ENCODE data around the gene TRAPPC2.

Gene TRAPPC2

GRCh38 chrX:13721819-13722519 is 12.5 kb downstream of the TRAPPC2 start:
- H3K4me3 ChIP-seq (ENCODE audit: insufficient read depth, low read depth, low read length), result no peak overlapping the region
- no peaks in the 10 kb centered on the region for H3K36me3 ChIP-seq (ENCODE audit: control insufficient read depth, insufficient read depth, low read length)
- WGBS, 2 experiments, result 92 to 100% methylated on average over 3 to 7 of the region's 7 CpGs
- H3K4me1 ChIP-seq (ENCODE audit: control insufficient read depth, insufficient read depth, low read length), result no peaks in the 10 kb centered on the region
- no peak overlapping the region for H3K27ac ChIP-seq (ENCODE audit: insufficient read depth, low read depth, low read length, poor library complexity, severe bottlenecking)
- no peaks in the 10 kb centered on the region for H3K9me3 ChIP-seq (ENCODE audit: control insufficient read depth, low read length)
- no peaks in the 10 kb centered on the region for H3K27me3 ChIP-seq (ENCODE audit: control insufficient read depth, insufficient read depth, low read length, poor library complexity, severe bottlenecking)

- Histone ChIP-seq H3K27me3 (ENCODE audit: control insufficient read depth, insufficient read depth, low read length, poor library complexity, severe bottlenecking) (no peaks in the 10 kb centered on the region), H3K9me3 (ENCODE audit: control insufficient read depth, low read length) (no peaks in the 10 kb centered on the region), H3K4me3 (ENCODE audit: insufficient read depth, low read depth, low read length) (no peak overlapping the region), H3K36me3 (ENCODE audit: control insufficient read depth, insufficient read depth, low read length) (no peaks in the 10 kb centered on the region), H3K4me1 (ENCODE audit: control insufficient read depth, insufficient read depth, low read length) (no peaks in the 10 kb centered on the region), H3K27ac (ENCODE audit: insufficient read depth, low read depth, low read length, poor library complexity, severe bottlenecking) (no peak overlapping the region)
- 95 to 100% methylated on average over 4 of the region's 4 CpGs for WGBS, 2 experiments
Observed at GRCh38 chrX:13721371-13721770, 13.0 kb downstream of the TRAPPC2 start.

- H3K4me1 ChIP-seq (ENCODE audit: control insufficient read depth, insufficient read depth, low read length), result no peaks in the 10 kb centered on the region
- H3K36me3 ChIP-seq (ENCODE audit: control insufficient read depth, insufficient read depth, low read length), result peaks cover 4% of the 10 kb centered on the region
- no peak overlapping the region for H3K4me3 ChIP-seq (ENCODE audit: insufficient read depth, low read depth, low read length)
- no peaks in the 10 kb centered on the region for H3K27me3 ChIP-seq (ENCODE audit: control insufficient read depth, insufficient read depth, low read length, poor library complexity, severe bottlenecking)
- H3K27ac ChIP-seq (ENCODE audit: insufficient read depth, low read depth, low read length, poor library complexity, severe bottlenecking), result no peak overlapping the region
- no peaks in the 10 kb centered on the region for H3K9me3 ChIP-seq (ENCODE audit: control insufficient read depth, low read length)
- 93 to 95% methylated on average over 3 of the region's 3 CpGs for WGBS, 2 experiments
Observed at GRCh38 chrX:13719192-13719856, 15.1 kb downstream of the TRAPPC2 start.

- no peak overlapping the region for H3K4me3 ChIP-seq (ENCODE audit: insufficient read depth, low read depth, low read length)
- no peaks in the 10 kb centered on the region for H3K27me3 ChIP-seq (ENCODE audit: control insufficient read depth, insufficient read depth, low read length, poor library complexity, severe bottlenecking)
- H3K27ac ChIP-seq (ENCODE audit: insufficient read depth, low read depth, low read length, poor library complexity, severe bottlenecking), result peak overlapping the region; percentile 85
- no peaks in the 10 kb centered on the region for H3K4me1 ChIP-seq (ENCODE audit: control insufficient read depth, insufficient read depth, low read length)
- WGBS, 2 experiments, result 81 to 91% methylated on average over 6 to 7 of the region's 7 CpGs
- no peaks in the 10 kb centered on the region for H3K9me3 ChIP-seq (ENCODE audit: control insufficient read depth, low read length)
- peaks cover 4% of the 10 kb centered on the region for H3K36me3 ChIP-seq (ENCODE audit: control insufficient read depth, insufficient read depth, low read length)
Observed at GRCh38 chrX:13717700-13718472, 16.5 kb downstream of the TRAPPC2 start.

- no peak overlapping the region for H3K27ac ChIP-seq (ENCODE audit: insufficient read depth, low read depth, low read length, poor library complexity, severe bottlenecking)
- H3K27me3 ChIP-seq (ENCODE audit: control insufficient read depth, insufficient read depth, low read length, poor library complexity, severe bottlenecking), result no peaks in the 10 kb centered on the region
- H3K36me3 ChIP-seq (ENCODE audit: control insufficient read depth, insufficient read depth, low read length), result peaks cover 4% of the 10 kb centered on the region
- H3K4me1 ChIP-seq (ENCODE audit: control insufficient read depth, insufficient read depth, low read length), result no peaks in the 10 kb centered on the region
- H3K9me3 ChIP-seq (ENCODE audit: control insufficient read depth, low read length), result no peaks in the 10 kb centered on the region
- 94 to 95% methylated on average over 5 of the region's 6 CpGs for WGBS, 2 experiments
- H3K4me3 ChIP-seq (ENCODE audit: insufficient read depth, low read depth, low read length), result no peak overlapping the region
Observed at GRCh38 chrX:13716905-13717304, 17.5 kb downstream of the TRAPPC2 start.

GRCh38 chrX:13716455-13716854 is 18.0 kb downstream of the TRAPPC2 start:
- Histone ChIP-seq H3K9me3 (ENCODE audit: control insufficient read depth, low read length) (no peaks in the 10 kb centered on the region), H3K27ac (ENCODE audit: insufficient read depth, low read depth, low read length, poor library complexity, severe bottlenecking) (no peak overlapping the region), H3K4me3 (ENCODE audit: insufficient read depth, low read depth, low read length) (no peak overlapping the region), H3K36me3 (ENCODE audit: control insufficient read depth, insufficient read depth, low read length) (peaks cover 4% of the 10 kb centered on the region), H3K27me3 (ENCODE audit: control insufficient read depth, insufficient read depth, low read length, poor library complexity, severe bottlenecking) (no peaks in the 10 kb centered on the region), H3K4me1 (ENCODE audit: control insufficient read depth, insufficient read depth, low read length) (no peaks in the 10 kb centered on the region)
- WGBS, 2 experiments, result 97 to 99% methylated on average over 9 of the region's 9 CpGs

- Histone ChIP-seq H3K9me3 (ENCODE audit: control insufficient read depth, low read length) (no peaks in the 10 kb centered on the region), H3K27me3 (ENCODE audit: control insufficient read depth, insufficient read depth, low read length, poor library complexity, severe bottlenecking) (no peaks in the 10 kb centered on the region), H3K4me3 (ENCODE audit: insufficient read depth, low read depth, low read length) (no peak overlapping the region), H3K36me3 (ENCODE audit: control insufficient read depth, insufficient read depth, low read length) (peaks cover 7% of the 10 kb centered on the region), H3K4me1 (ENCODE audit: control insufficient read depth, insufficient read depth, low read length) (no peaks in the 10 kb centered on the region), H3K27ac (ENCODE audit: insufficient read depth, low read depth, low read length, poor library complexity, severe bottlenecking) (no peak overlapping the region)
- 90 to 93% methylated on average over 4 of the region's 4 CpGs for WGBS, 2 experiments
Observed at GRCh38 chrX:13711141-13711540, 23.3 kb downstream of the TRAPPC2 start.

GRCh38 chrX:13703589-13703988 is 30.8 kb downstream of the TRAPPC2 start:
- no peaks in the 10 kb centered on the region for H3K9me3 ChIP-seq (ENCODE audit: control insufficient read depth, low read length)
- H3K36me3 ChIP-seq (ENCODE audit: control insufficient read depth, insufficient read depth, low read length), result no peaks in the 10 kb centered on the region
- H3K27me3 ChIP-seq (ENCODE audit: control insufficient read depth, insufficient read depth, low read length, poor library complexity, severe bottlenecking), result no peaks in the 10 kb centered on the region
- H3K27ac ChIP-seq (ENCODE audit: insufficient read depth, low read depth, low read length, poor library complexity, severe bottlenecking), result no peak overlapping the region
- no peak overlapping the region for H3K4me3 ChIP-seq (ENCODE audit: insufficient read depth, low read depth, low read length)
- H3K4me1 ChIP-seq (ENCODE audit: control insufficient read depth, insufficient read depth, low read length), result no peaks in the 10 kb centered on the region
- 93 to 96% methylated on average over 3 of the region's 3 CpGs for WGBS, 2 experiments

GRCh38 chrX:13703135-13703534 is 31.3 kb downstream of the TRAPPC2 start:
- H3K27ac ChIP-seq (ENCODE audit: insufficient read depth, low read depth, low read length, poor library complexity, severe bottlenecking), result no peak overlapping the region
- no peaks in the 10 kb centered on the region for H3K9me3 ChIP-seq (ENCODE audit: control insufficient read depth, low read length)
- H3K36me3 ChIP-seq (ENCODE audit: control insufficient read depth, insufficient read depth, low read length), result no peaks in the 10 kb centered on the region
- no peaks in the 10 kb centered on the region for H3K4me1 ChIP-seq (ENCODE audit: control insufficient read depth, insufficient read depth, low read length)
- WGBS, 2 experiments, result 95 to 100% methylated on average over 1 to 3 of the region's 3 CpGs
- H3K4me3 ChIP-seq (ENCODE audit: insufficient read depth, low read depth, low read length), result no peak overlapping the region
- H3K27me3 ChIP-seq (ENCODE audit: control insufficient read depth, insufficient read depth, low read length, poor library complexity, severe bottlenecking), result no peaks in the 10 kb centered on the region

- no peaks in the 10 kb centered on the region for H3K9me3 ChIP-seq (ENCODE audit: control insufficient read depth, low read length)
- 84 to 91% methylated on average over 4 to 5 of the region's 5 CpGs for WGBS, 2 experiments
Observed at GRCh38 chrX:13702111-13702789, 32.2 kb downstream of the TRAPPC2 start.

More at GRCh38 chrX:13702111-13702789, 32.2 kb downstream of the TRAPPC2 start:
- Histone ChIP-seq H3K27ac (ENCODE audit: insufficient read depth, low read depth, low read length, poor library complexity, severe bottlenecking) (no peak overlapping the region), H3K4me3 (ENCODE audit: insufficient read depth, low read depth, low read length) (no peak overlapping the region), H3K36me3 (ENCODE audit: control insufficient read depth, insufficient read depth, low read length) (no peaks in the 10 kb centered on the region), H3K27me3 (ENCODE audit: control insufficient read depth, insufficient read depth, low read length, poor library complexity, severe bottlenecking) (no peaks in the 10 kb centered on the region), H3K4me1 (ENCODE audit: control insufficient read depth, insufficient read depth, low read length) (no peaks in the 10 kb centered on the region)

Measured in ectodermal cell (in vitro differentiated cells).